Neural cell (in vitro differentiated cells): ENCODE measurements around the gene METTL16. TPM values are rescaled to one million over a fixed set of nuclear protein-coding genes. Genes with fewer than 3 reads are reported as not detected.
A peak's percentile ranks its signal among the peaks of the same experiment; 100 is the strongest.

Experiments
- H2AFZ ChIP-seq: fragments of 200-600, 300-800 bp; sonication (generic), shearing (Covaris generic); 2 replicates; pipeline ENCODE4 v1.6.0; 2014; ENCODE audit warnings: low read depth, mild to moderate bottlenecking, antibody characterized with exemption, low read length, moderate library complexity
- H3F3A ChIP-seq: fragments of 200-600 bp; shearing (Covaris generic); 2 replicates; pipeline ENCODE4 v1.6.1; 2016; ENCODE audit warnings: mild to moderate bottlenecking, moderate library complexity, mixed read lengths, antibody characterized with exemption, low read length; ENCODE audit not compliant: insufficient read depth, poor library complexity, severe bottlenecking
- H3K27ac ChIP-seq: fragments of 200-600, 300-800 bp; sonication (generic), shearing (Covaris generic); 2 replicates; pipeline ENCODE4 v1.5.1; 2014; ENCODE audit warnings: mild to moderate bottlenecking, low read length, moderate library complexity
- H3K27me3 ChIP-seq: fragments of 300-800, 200-600 bp; sonication (generic), shearing (Covaris generic); 2 replicates; pipeline ENCODE4 v1.6.0; 2014; ENCODE audit warnings: mild to moderate bottlenecking, low read depth, low read length, moderate library complexity; ENCODE audit not compliant: insufficient read depth
- H3K36me3 ChIP-seq: fragments of 300-800, 200-600 bp; sonication (generic), shearing (Covaris generic); 2 replicates; pipeline ENCODE4 v1.5.1; 2014; ENCODE audit warnings: mild to moderate bottlenecking, antibody characterized with exemption, low read length, moderate library complexity; ENCODE audit not compliant: insufficient read depth
- H3K4me2 ChIP-seq: fragments of 300-800, 200-600 bp; sonication (generic), shearing (Covaris generic); 2 replicates; pipeline ENCODE4 v1.6.0; 2014; ENCODE audit warnings: mild to moderate bottlenecking, low read length
- H3K4me3 ChIP-seq: fragments of 300-800, 200-600 bp; sonication (generic), shearing (Covaris generic); 2 replicates; pipeline ENCODE4 v1.5.1; 2014; ENCODE audit warnings: mild to moderate bottlenecking, low read length, moderate library complexity
- H3K79me2 ChIP-seq: fragments of 200-600 bp; shearing (Covaris generic); replicated peaks from 2 replicates; pipeline ENCODE4 v1.6.0; 2014; ENCODE audit warnings: mild to moderate bottlenecking, low read length, moderate library complexity; ENCODE audit not compliant: insufficient read depth
- H3K9ac ChIP-seq: fragments of 300-800, 200-600 bp; sonication (generic), shearing (Covaris generic); 2 replicates; pipeline ENCODE4 v1.6.1; 2016; ENCODE audit warnings: mild to moderate bottlenecking, low read length, mixed read lengths
- H3K9me2 ChIP-seq: fragments of 200-600 bp; shearing (Covaris generic); 2 replicates; pipeline ENCODE4 v1.6.1; 2016; ENCODE audit warnings: mild to moderate bottlenecking, low read length, mixed read lengths; ENCODE audit not compliant: insufficient read depth
- H3K9me3 ChIP-seq: fragments of 200-600, 300-800 bp; sonication (generic), shearing (Covaris generic); 2 replicates; pipeline ENCODE4 v1.6.1; 2016; ENCODE audit warnings: mild to moderate bottlenecking, mixed run types, low read length, moderate library complexity, mixed read lengths
- H4K20me1 ChIP-seq: fragments of 200-600 bp; shearing (Covaris generic); 2 replicates; pipeline ENCODE4 v1.6.1; 2016; ENCODE audit warnings: mild to moderate bottlenecking, mixed run types; ENCODE audit not compliant: insufficient read depth
- EP300 ChIP-seq: fragments of 450-650 bp; conservative IDR thresholded peaks from 2 replicates; pipeline ENCODE4 v1.6.1; 2014; ENCODE audit warnings: antibody characterized with exemption, mild to moderate bottlenecking, moderate library complexity; ENCODE audit not compliant: poor library complexity, severe bottlenecking
- EZH2 ChIP-seq: fragments of 200-600, 300-800 bp; shearing (Covaris generic), sonication (generic); IDR thresholded peaks from 2 replicates; pipeline ENCODE4 v1.6.1; 2014; ENCODE audit warnings: antibody characterized with exemption, low read length, borderline replicate concordance, mild to moderate bottlenecking; ENCODE audit not compliant: insufficient read depth, poor library complexity, severe bottlenecking
- MXI1 ChIP-seq: fragments of 450-650 bp; conservative IDR thresholded peaks from 2 replicates; pipeline ENCODE4 v1.6.1; 2014; ENCODE audit warnings: antibody characterized with exemption, mild to moderate bottlenecking; ENCODE audit not compliant: poor library complexity, severe bottlenecking
- POLR2AphosphoS5 ChIP-seq: IDR thresholded peaks from 2 replicates; pipeline ENCODE4 v1.6.1; 2012
- RAD21 ChIP-seq: fragments of 450-650 bp; conservative IDR thresholded peaks from 2 replicates; pipeline ENCODE4 v1.6.1; 2014; ENCODE audit warnings: antibody characterized with exemption, mild to moderate bottlenecking, moderate library complexity
- SMC3 ChIP-seq: fragments of 450-650 bp; conservative IDR thresholded peaks from 2 replicates; pipeline ENCODE4 v1.6.1; 2014; ENCODE audit warnings: antibody characterized with exemption, mild to moderate bottlenecking, moderate library complexity; ENCODE audit not compliant: poor library complexity
- TAF1 ChIP-seq: IDR thresholded peaks from 2 replicates; pipeline ENCODE4 v1.6.1; 2012; ENCODE audit warnings: low read depth
- polyA plus RNA-seq: library from polyadenylated mRNA; depleted of rRNA; stranded (reverse); fragments of >200 nt; gene quantifications from 2 replicates; pipeline ENCODE4 v1.2.3, GENCODE V29; 2014
- TF ChIP-seq, protein P1 (sequence below): IDR thresholded peaks from 2 replicates; pipeline ENCODE4 v1.6.1; 2012; ENCODE audit warnings: borderline replicate concordance
- TF ChIP-seq, protein P2 (sequence below): fragments of 450-650 bp; IDR thresholded peaks from 2 replicates; pipeline ENCODE4 v1.5.1; 2014; ENCODE audit warnings: antibody characterized with exemption, mild to moderate bottlenecking, moderate library complexity; ENCODE audit not compliant: poor library complexity, severe bottlenecking

The METTL16 gene
- polyA plus RNA-seq, 1 donor from 2014 or later, result 20.3 TPM

DNA sequence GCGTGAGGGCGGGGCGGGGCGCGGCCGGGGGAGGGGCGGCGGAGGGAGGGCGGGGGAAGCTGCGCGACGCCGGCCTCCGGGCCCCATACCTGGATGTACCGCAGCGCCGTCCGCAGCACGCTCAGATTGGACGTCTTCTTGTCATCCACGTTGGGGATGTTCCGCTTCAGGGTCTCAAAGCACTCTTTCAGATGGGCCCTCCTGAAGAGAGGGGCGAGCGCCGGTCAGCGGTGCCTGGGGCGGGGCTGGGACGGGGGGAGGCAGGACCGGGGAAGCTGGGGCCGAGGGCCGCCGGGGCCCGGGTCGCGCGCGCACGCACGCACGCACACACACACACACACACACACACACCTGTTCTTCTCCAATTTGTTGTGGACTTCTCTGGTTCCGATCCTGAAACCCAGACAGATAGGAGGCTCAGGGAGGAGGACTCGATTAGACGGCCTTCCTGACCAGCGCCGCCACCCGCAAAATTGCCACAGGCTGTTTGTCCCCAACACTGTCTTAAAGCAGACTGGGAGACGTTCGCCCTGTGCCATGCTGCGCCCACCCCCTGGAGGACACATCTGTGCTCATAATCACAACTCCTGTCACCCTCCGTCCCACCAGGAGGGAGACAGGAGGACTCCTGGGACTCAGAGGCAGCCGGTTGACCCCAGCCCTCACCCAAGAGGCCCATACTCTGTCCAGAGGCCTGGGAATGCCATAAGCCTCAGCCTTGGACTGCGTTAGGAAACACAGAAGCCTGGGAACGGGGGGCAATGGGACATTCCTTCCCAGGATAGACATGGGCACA, 117.5 kb downstream of the METTL16 start:
- no peak for TF ChIP-seq SMC3
- TF ChIP-seq MXI1, result no peak
- no peak for TF ChIP-seq RAD21
- TF ChIP-seq EZH2, result no peak
- TF ChIP-seq, protein P1, sequence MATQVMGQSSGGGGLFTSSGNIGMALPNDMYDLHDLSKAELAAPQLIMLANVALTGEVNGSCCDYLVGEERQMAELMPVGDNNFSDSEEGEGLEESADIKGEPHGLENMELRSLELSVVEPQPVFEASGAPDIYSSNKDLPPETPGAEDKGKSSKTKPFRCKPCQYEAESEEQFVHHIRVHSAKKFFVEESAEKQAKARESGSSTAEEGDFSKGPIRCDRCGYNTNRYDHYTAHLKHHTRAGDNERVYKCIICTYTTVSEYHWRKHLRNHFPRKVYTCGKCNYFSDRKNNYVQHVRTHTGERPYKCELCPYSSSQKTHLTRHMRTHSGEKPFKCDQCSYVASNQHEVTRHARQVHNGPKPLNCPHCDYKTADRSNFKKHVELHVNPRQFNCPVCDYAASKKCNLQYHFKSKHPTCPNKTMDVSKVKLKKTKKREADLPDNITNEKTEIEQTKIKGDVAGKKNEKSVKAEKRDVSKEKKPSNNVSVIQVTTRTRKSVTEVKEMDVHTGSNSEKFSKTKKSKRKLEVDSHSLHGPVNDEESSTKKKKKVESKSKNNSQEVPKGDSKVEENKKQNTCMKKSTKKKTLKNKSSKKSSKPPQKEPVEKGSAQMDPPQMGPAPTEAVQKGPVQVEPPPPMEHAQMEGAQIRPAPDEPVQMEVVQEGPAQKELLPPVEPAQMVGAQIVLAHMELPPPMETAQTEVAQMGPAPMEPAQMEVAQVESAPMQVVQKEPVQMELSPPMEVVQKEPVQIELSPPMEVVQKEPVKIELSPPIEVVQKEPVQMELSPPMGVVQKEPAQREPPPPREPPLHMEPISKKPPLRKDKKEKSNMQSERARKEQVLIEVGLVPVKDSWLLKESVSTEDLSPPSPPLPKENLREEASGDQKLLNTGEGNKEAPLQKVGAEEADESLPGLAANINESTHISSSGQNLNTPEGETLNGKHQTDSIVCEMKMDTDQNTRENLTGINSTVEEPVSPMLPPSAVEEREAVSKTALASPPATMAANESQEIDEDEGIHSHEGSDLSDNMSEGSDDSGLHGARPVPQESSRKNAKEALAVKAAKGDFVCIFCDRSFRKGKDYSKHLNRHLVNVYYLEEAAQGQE, result no peak
- TF ChIP-seq, protein P2, sequence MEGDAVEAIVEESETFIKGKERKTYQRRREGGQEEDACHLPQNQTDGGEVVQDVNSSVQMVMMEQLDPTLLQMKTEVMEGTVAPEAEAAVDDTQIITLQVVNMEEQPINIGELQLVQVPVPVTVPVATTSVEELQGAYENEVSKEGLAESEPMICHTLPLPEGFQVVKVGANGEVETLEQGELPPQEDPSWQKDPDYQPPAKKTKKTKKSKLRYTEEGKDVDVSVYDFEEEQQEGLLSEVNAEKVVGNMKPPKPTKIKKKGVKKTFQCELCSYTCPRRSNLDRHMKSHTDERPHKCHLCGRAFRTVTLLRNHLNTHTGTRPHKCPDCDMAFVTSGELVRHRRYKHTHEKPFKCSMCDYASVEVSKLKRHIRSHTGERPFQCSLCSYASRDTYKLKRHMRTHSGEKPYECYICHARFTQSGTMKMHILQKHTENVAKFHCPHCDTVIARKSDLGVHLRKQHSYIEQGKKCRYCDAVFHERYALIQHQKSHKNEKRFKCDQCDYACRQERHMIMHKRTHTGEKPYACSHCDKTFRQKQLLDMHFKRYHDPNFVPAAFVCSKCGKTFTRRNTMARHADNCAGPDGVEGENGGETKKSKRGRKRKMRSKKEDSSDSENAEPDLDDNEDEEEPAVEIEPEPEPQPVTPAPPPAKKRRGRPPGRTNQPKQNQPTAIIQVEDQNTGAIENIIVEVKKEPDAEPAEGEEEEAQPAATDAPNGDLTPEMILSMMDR, result no peak
- TF ChIP-seq TAF1, result no peak
- no peak for TF ChIP-seq POLR2AphosphoS5
- no peak for TF ChIP-seq EP300
- peak overlapping the region; percentile 31 for H3K27ac ChIP-seq
- peak overlapping the region; percentile 30 for H3K9ac ChIP-seq
- H4K20me1 ChIP-seq, result peaks cover 38% of the 10 kb centered on the region
- H2AFZ ChIP-seq, result no peak overlapping the region
- no peaks in the 10 kb centered on the region for H3K9me2 ChIP-seq
- no peak overlapping the region for H3K4me2 ChIP-seq
- no peaks in the 10 kb centered on the region for H3K27me3 ChIP-seq
- H3K9me3 ChIP-seq, result no peaks in the 10 kb centered on the region
- H3K4me3 ChIP-seq, result peak overlapping the region; percentile 21
- H3K36me3 ChIP-seq, result no peaks in the 10 kb centered on the region
- peaks cover 7% of the 10 kb centered on the region for H3F3A ChIP-seq
- H3K79me2 ChIP-seq, result peaks cover 69% of the 10 kb centered on the region

- Histone ChIP-seq H3K36me3 (no peaks in the 10 kb centered on the region), H2AFZ (no peak overlapping the region), H3K27ac (peak overlapping the region; percentile 98), H3K9me2 (no peaks in the 10 kb centered on the region), H4K20me1 (peaks cover 38% of the 10 kb centered on the region), H3K79me2 (peaks cover 64% of the 10 kb centered on the region), H3K4me3 (peak overlapping the region; percentile 91), H3K27me3 (no peaks in the 10 kb centered on the region), H3K9me3 (no peaks in the 10 kb centered on the region), H3F3A (peaks cover 7% of the 10 kb centered on the region), H3K9ac (peak overlapping the region; percentile 95), H3K4me2 (peak overlapping the region; percentile 76)
- TF ChIP-seq, protein P2, result no peak
- TF ChIP-seq, protein P1, result peak; percentile 57
- TF ChIP-seq MXI1 (peak; percentile 74), EZH2 (no peak), EP300 (no peak), TAF1 (no peak), RAD21 (no peak), SMC3 (no peak), POLR2AphosphoS5 (peak; percentile 61)
Measured at GRCh38 chr17:2393174-2393953, 118.3 kb downstream of the METTL16 start.
